ENCODE measurements around the gene FSCB. TPM values are rescaled to one million over a fixed set of nuclear protein-coding genes. Genes with fewer than 3 reads are reported as not detected.

Gene FSCB
- total RNA-seq, 1 experiment from 2014 or later = not detected

- intact Hi-C loops (cut with micrococcal nuclease; ENCODE audit: unreplicated experiment) = no loop called here
- ChIA-PET CTCF (no interaction called here), POLR2A (ENCODE audit: low non-redundant PET) (no interaction called here)
- H3K36me3 ChIP-seq (ENCODE audit: insufficient read depth, low read length, poor library complexity, severe bottlenecking) = no peaks in the 10 kb centered on the region
- no peak for TF ChIP-seq CTCF (conservative IDR thresholded peaks at IDR 0.05; ENCODE audit: low read depth, low read length)
- no peak for TF ChIP-seq EZH2 (IDR thresholded peaks at IDR 0.05; ENCODE audit: borderline replicate concordance, low read depth, low read length, poor library complexity, severe bottlenecking)
- H3K9me3 ChIP-seq (ENCODE audit: low read depth, low read length, poor library complexity, severe bottlenecking) = no peaks in the 10 kb centered on the region
- no TSS peak for BruUV-seq (replicated peaks)
- no peak overlapping the region for H3K4me3 ChIP-seq (ENCODE audit: low read depth, low read length, poor library complexity, severe bottlenecking)
- no peak for DNase-seq (ENCODE audit: low spot score)
- H3K27me3 ChIP-seq (replicated peaks; ENCODE audit: insufficient read depth, low read depth, low read length, poor library complexity) = no peaks in the 10 kb centered on the region
- no peaks in the 10 kb centered on the region for H3K4me1 ChIP-seq (ENCODE audit: insufficient read depth, low read length, poor library complexity, severe bottlenecking)
- no peak overlapping the region for H3K27ac ChIP-seq (ENCODE audit: low read depth, low read length, poor library complexity, severe bottlenecking)
Measured at GRCh38 chr14:44508834-44509233, 1.8 kb upstream of the FSCB start.

- BruUV-seq (replicated peaks) = no TSS peak
- H3K4me1 ChIP-seq (ENCODE audit: insufficient read depth, low read length, poor library complexity, severe bottlenecking) = no peaks in the 10 kb centered on the region
- TF ChIP-seq EZH2 (IDR thresholded peaks at IDR 0.05; ENCODE audit: borderline replicate concordance, low read depth, low read length, poor library complexity, severe bottlenecking) (no peak), CTCF (conservative IDR thresholded peaks at IDR 0.05; ENCODE audit: low read depth, low read length) (peak; percentile 48)
- H3K4me3 ChIP-seq (ENCODE audit: low read depth, low read length, poor library complexity, severe bottlenecking) = no peak overlapping the region
- ChIA-PET POLR2A (ENCODE audit: low non-redundant PET) (no interaction called here), CTCF (interaction anchor here (1.0 kb wide), 1 partner anchor 228 kb away, joined by 3 read pairs; no protein-coding TSS in a partner anchor)
- intact Hi-C loops (cut with micrococcal nuclease; ENCODE audit: unreplicated experiment) = no loop called here
- no peaks in the 10 kb centered on the region for H3K9me3 ChIP-seq (ENCODE audit: low read depth, low read length, poor library complexity, severe bottlenecking)
- DNase-seq (ENCODE audit: low spot score) = peak; percentile 30
- no peak overlapping the region for H3K27ac ChIP-seq (ENCODE audit: low read depth, low read length, poor library complexity, severe bottlenecking)
- no peaks in the 10 kb centered on the region for H3K27me3 ChIP-seq (replicated peaks; ENCODE audit: insufficient read depth, low read depth, low read length, poor library complexity)
- no peaks in the 10 kb centered on the region for H3K36me3 ChIP-seq (ENCODE audit: insufficient read depth, low read length, poor library complexity, severe bottlenecking)
Measured at GRCh38 chr14:44505588-44505987, 1.5 kb downstream of the FSCB start.

- no peak overlapping the region for H3K4me3 ChIP-seq (ENCODE audit: low read depth, low read length, poor library complexity, severe bottlenecking)
- POLR2A ChIA-PET (ENCODE audit: low non-redundant PET) = no interaction called here
- DNase-seq (ENCODE audit: low spot score) = no peak
- H3K27me3 ChIP-seq (replicated peaks; ENCODE audit: insufficient read depth, low read depth, low read length, poor library complexity) = no peaks in the 10 kb centered on the region
- no peaks in the 10 kb centered on the region for H3K9me3 ChIP-seq (ENCODE audit: low read depth, low read length, poor library complexity, severe bottlenecking)
- intact Hi-C loops (cut with micrococcal nuclease; ENCODE audit: unreplicated experiment) = no loop called here
- no TSS peak for BruUV-seq (replicated peaks)
- no peaks in the 10 kb centered on the region for H3K36me3 ChIP-seq (ENCODE audit: insufficient read depth, low read length, poor library complexity, severe bottlenecking)
- no peak overlapping the region for H3K27ac ChIP-seq (ENCODE audit: low read depth, low read length, poor library complexity, severe bottlenecking)
- CTCF ChIA-PET = no interaction called here
- no peaks in the 10 kb centered on the region for H3K4me1 ChIP-seq (ENCODE audit: insufficient read depth, low read length, poor library complexity, severe bottlenecking)
- TF ChIP-seq EZH2 (IDR thresholded peaks at IDR 0.05; ENCODE audit: borderline replicate concordance, low read depth, low read length, poor library complexity, severe bottlenecking) (no peak), CTCF (conservative IDR thresholded peaks at IDR 0.05; ENCODE audit: low read depth, low read length) (no peak)
Measured at GRCh38 chr14:44497148-44497547, 9.9 kb downstream of the FSCB start.
